Neural crest cell (in vitro differentiated cells): ENCODE measurements around the gene SLC25A13. TPM values are rescaled to one million over a fixed set of nuclear protein-coding genes. Genes with fewer than 3 reads are reported as not detected.

ENCODE experiments used
- DNase-seq: peaks from one replicate; pipeline ENCODE4 v3.0.0; 2021; ENCODE audit warnings: low read depth, mixed read lengths, low spot score
- H3K27ac Mint-ChIP-seq: one replicate; pipeline ENCODE4 v1.8.0; 2021; ENCODE audit warnings: mild to moderate bottlenecking, mixed read lengths; ENCODE audit not compliant: unreplicated experiment
- H3K27me3 Mint-ChIP-seq: 2 replicates; pipeline ENCODE4 v1.8.0; 2021; ENCODE audit warnings: low read depth, mild to moderate bottlenecking, mixed read lengths
- H3K36me3 Mint-ChIP-seq: 2 replicates; pipeline ENCODE4 v1.8.0; 2021; ENCODE audit warnings: low read depth, mild to moderate bottlenecking, mixed read lengths
- H3K4me1 Mint-ChIP-seq: 2 replicates; pipeline ENCODE4 v1.8.0; 2021; ENCODE audit warnings: mixed read lengths
- H3K4me3 Mint-ChIP-seq: one replicate; pipeline ENCODE4 v1.8.0; 2021; ENCODE audit warnings: mild to moderate bottlenecking, mixed read lengths
- H3K9me3 Mint-ChIP-seq: 2 replicates; pipeline ENCODE4 v1.8.0; 2021; ENCODE audit warnings: mixed read lengths
- CTCF ChIP-seq: fragments of 200-600 bp; sonication (generic); conservative IDR thresholded peaks from 2 replicates; pipeline ENCODE4 v1.5.0; 2021; ENCODE audit warnings: antibody characterized with exemption, mild to moderate bottlenecking
- total RNA-seq: library from RNA; stranded (reverse); gene quantifications from 2 replicates; pipeline ENCODE4 v1.2.1, GENCODE V29; 2021

SLC25A13 gene
- total RNA-seq, 1 donor from 2014 or later, result 68.3 TPM

- Mint-ChIP-seq H3K36me3 (no peaks in the 10 kb centered on the region), H3K27me3 (peaks cover 7% of the 10 kb centered on the region), H3K4me3 (no peak overlapping the region), H3K27ac (no peak overlapping the region), H3K9me3 (no peaks in the 10 kb centered on the region), H3K4me1 (no peaks in the 10 kb centered on the region)
- DNase-seq, result no peak
- TF ChIP-seq CTCF, result no peak
These were observed 231.1 kb downstream of the SLC25A13 start for GRCh38 chr7:96090756-96091155.

- H3K4me3 Mint-ChIP-seq, result no peak overlapping the region
- no peaks in the 10 kb centered on the region for H3K4me1 Mint-ChIP-seq
- H3K36me3 Mint-ChIP-seq, result no peaks in the 10 kb centered on the region
- TF ChIP-seq CTCF, result no peak
- H3K9me3 Mint-ChIP-seq, result no peaks in the 10 kb centered on the region
- no peak for DNase-seq
- H3K27ac Mint-ChIP-seq, result no peak overlapping the region
- H3K27me3 Mint-ChIP-seq, result peaks cover 7% of the 10 kb centered on the region
These were observed 232.4 kb downstream of the SLC25A13 start for GRCh38 chr7:96089511-96089910.

- no peak for TF ChIP-seq CTCF
- no peak for DNase-seq
- Mint-ChIP-seq H3K27ac (no peak overlapping the region), H3K27me3 (peaks cover 7% of the 10 kb centered on the region), H3K9me3 (no peaks in the 10 kb centered on the region), H3K4me1 (no peaks in the 10 kb centered on the region), H3K36me3 (no peaks in the 10 kb centered on the region), H3K4me3 (no peak overlapping the region)
These were observed 233.3 kb downstream of the SLC25A13 start for GRCh38 chr7:96088579-96088978.

- Mint-ChIP-seq H3K36me3 (no peaks in the 10 kb centered on the region), H3K4me3 (no peak overlapping the region), H3K27ac (no peak overlapping the region), H3K4me1 (no peaks in the 10 kb centered on the region), H3K27me3 (peaks cover 2% of the 10 kb centered on the region), H3K9me3 (no peaks in the 10 kb centered on the region)
- TF ChIP-seq CTCF, result no peak
- no peak for DNase-seq
These were observed 235.9 kb downstream of the SLC25A13 start for GRCh38 chr7:96085953-96086352.

- H3K9me3 Mint-ChIP-seq, result no peaks in the 10 kb centered on the region
- DNase-seq, result no peak
- H3K36me3 Mint-ChIP-seq, result no peaks in the 10 kb centered on the region
- no peak for TF ChIP-seq CTCF
- H3K4me1 Mint-ChIP-seq, result no peaks in the 10 kb centered on the region
- no peak overlapping the region for H3K27ac Mint-ChIP-seq
- no peak overlapping the region for H3K4me3 Mint-ChIP-seq
- no peaks in the 10 kb centered on the region for H3K27me3 Mint-ChIP-seq
These were observed 236.9 kb downstream of the SLC25A13 start for GRCh38 chr7:96084881-96085553.
